Measurements from ENCODE around the gene DISC1.

Gene DISC1

DNA sequence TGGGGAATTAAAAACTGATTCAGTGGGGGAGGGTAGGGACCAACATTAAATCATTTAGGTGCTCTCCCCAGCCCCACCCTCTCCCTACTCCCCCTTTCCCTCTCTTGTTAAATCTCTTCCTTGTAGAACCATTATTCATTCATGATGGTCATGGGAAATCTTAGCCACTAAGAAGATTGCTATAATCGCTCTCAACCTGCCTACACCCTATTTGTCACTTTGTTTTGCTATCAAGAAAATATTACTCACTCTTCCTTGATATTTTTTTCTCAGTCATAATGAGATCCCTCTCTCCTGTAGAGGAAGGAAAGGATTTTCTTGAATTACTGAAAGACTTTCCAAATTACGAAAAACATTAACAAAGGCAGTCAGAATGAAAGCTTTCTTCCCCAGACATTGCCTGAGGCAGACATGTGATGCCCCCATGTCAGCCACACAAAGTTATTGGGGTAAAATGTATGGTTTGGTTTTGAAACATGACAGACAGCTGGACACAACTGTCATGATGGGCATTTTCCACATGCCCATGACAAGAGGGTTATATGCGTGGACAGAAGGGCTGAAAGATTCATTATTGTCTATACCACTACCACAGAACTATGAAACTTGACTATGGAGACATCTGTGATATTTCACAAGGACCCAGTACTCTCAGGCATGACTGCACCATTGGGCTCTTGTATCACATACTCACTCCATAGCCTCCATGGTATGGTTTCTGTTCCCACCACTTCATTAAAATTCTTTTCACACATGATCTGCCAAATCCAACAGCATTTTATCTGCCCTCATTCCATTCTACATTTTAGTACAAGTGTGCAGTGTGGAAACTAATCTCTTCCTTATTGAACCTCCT is 420.1 kb downstream of the DISC1 start:
- DNase-seq (ENCODE audit: low read depth) = no peak

DNA sequence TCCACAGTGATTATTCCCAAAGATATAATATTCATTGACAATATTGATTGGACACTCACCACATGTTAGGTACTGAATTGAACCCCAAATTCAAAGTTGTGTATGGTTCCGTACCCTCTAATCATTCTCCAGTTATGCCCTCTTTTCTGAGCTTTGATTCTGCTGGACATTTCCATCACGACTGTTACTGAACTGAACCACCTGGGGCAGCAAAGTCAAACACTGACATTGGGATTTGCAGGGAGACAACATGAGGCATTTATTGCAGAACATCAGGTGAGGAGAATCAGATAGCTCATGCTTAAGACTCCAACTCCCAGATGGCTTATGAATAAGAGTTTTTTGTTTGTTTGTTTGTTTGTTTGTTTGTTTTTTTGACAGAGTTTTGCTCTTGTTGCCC is 420.9 kb downstream of the DISC1 start:
- no peak for DNase-seq (ENCODE audit: low read depth)

DNA sequence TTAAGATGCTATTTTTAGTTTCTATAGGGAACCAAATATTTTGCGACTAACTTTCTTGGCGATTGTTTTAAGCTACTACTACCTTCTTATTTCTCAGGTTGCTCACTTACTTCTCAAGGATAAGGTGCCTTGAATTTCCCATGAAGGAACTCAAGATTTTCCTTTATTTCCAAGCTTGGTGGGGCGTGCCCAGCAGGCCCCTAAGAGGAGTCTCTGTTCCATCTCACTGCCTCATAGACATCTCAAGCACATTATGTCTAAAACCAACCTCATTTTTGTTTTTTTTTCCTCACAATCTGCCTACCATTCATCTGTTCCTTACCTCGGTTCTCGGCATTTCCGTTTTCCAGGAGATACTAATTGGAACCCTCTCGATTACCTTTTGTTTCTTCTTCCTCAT is 421.9 kb downstream of the DISC1 start:
- no peak for DNase-seq (ENCODE audit: low read depth)

- DNase-seq (ENCODE audit: low read depth) = no peak
These were observed 422.7 kb downstream of the DISC1 start for GRCh38 chr1:232049335-232049734.

DNA sequence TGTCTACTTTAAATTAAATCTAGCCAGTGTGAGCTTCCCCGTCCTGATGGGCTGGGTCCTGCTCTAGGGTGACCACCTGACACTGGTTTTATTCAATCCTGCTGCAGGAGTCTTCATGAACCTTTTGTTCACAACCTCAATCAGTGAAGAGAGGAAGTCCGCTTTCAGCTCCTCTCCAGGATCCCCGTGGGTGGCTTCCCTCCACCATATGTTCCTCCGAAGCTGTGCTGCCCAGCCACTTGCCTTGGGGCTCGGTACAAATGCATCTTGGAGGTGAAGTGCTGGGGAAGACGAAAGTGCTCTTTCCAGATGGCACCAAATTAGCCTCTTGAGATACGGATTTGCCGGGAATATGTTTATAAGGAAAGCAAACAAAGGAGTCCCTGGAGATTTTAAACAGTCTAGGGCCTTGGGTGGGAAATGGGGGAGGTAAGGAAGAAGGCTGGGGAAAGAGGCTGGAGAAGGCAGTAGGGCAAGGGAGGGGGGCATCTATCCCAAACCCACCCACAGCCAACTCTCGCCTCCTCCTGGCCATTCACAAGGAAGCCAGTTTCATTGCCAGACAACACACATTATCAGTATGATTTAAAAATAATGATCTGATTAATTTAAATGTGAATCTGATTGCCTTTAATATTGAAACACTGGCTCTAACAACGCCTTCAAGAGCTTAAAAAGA is 430.8 kb downstream of the DISC1 start:
- DNase-seq (ENCODE audit: low read depth) = no peak

GRCh38 chr1:232057896-232058274 is 431.3 kb downstream of the DISC1 start:
- no peak for DNase-seq (ENCODE audit: low read depth)

DNA sequence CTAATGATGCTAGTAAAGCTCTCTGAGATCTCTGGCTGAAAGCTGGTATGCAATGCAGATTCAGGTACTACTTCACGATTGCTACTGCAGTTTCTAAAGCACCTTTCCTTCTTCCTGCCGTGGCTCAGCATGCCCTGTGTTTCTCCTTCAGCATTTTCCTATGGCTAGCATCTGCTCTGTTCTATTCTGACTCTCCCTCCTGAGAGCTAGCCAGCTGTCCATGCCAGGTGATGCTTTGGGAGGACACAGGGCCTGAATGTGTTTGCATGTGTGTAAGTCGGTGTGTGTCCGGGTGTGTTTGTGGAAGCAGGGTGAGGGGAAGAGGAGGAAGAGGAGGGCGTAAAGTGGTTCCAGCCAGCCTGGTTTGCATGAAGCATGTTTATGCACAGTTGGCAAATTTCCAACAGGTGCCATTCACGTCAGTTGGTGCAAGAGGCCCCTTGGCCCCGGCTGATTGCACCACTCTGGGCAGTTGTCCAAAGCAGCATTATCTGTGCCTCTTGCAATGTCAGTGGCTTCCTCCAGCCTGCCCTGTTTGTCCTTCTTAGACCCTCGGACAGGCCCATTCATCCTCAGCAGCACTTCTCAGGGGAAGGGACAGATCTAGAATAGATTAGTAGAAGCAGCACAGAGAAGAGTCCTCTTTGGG is 433.3 kb downstream of the DISC1 start:
- no peak for DNase-seq (ENCODE audit: low read depth)

GRCh38 chr1:232062967-232063366 is 436.4 kb downstream of the DISC1 start:
- no peak for DNase-seq (ENCODE audit: low read depth)

- no peak for DNase-seq (ENCODE audit: low read depth)
These were observed 439.9 kb downstream of the DISC1 start for GRCh38 chr1:232066521-232066920.

DNA sequence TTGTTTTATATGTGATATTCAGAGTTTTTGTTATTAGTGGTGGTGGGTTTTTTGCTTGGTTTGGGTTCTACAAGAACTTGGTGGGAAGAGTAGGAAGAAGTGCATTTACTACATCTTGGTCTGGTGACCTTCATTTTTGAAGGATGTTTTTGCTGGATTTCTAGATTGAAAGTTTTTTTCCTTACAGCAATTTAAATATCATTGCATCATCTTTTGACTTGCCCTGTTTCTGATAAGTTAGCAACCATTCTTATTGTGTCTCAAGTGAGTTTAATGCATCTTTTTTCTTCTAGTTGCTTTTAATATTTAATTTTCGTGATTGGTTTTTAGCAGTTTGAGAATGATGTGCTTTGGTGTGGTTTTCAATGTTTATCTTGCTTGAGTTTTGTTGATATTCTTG is 447.7 kb downstream of the DISC1 start:
- no peak for DNase-seq (ENCODE audit: low read depth)

- no peak for DNase-seq (ENCODE audit: low read depth)
These were observed 451.2 kb downstream of the DISC1 start for GRCh38 chr1:232077809-232078208.

- no peak for DNase-seq (ENCODE audit: low read depth)
These were observed 458.1 kb downstream of the DISC1 start for GRCh38 chr1:232084584-232085223.

DNA sequence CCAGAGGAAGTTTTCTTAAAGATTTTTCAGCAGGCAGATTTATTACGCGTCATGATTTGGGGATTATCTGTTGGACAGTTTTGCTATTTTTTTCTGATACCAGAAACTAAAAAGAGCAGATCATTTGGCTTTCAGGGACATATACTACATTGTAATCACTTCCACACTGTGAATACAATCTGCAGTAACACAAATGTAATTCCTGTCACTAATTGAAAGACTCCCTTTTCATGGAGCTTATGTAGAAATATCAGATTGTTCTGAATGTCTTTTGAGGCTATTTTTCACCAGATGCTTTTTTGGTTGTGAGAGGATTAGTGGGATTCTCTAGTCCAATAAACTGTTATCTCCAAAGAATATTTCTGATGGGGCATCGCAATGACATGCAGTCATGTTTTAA is 464.2 kb downstream of the DISC1 start:
- no peak for DNase-seq (ENCODE audit: low read depth)
